WTC11 (cell line): ENCODE results near the gene INHBB.

Experiments used
- CREB1 ChIP-seq: sonication (generic); formaldehyde crosslinking; IDR thresholded peaks from 2 replicates; pipeline ENCODE4 v1.8.0; 2023; ENCODE audit warnings: mild to moderate bottlenecking, missing genetic modification reagents
- FOXP1 ChIP-seq: sonication (generic); formaldehyde crosslinking; IDR thresholded peaks from 2 replicates; pipeline ENCODE4 v1.8.0; 2022; ENCODE audit warnings: missing genetic modification reagents, mild to moderate bottlenecking, moderate library complexity, borderline replicate concordance
- IRF2 ChIP-seq: sonication (generic); formaldehyde crosslinking; IDR thresholded peaks from 2 replicates; pipeline ENCODE4 v1.8.0; 2022; ENCODE audit warnings: low read depth, missing genetic modification reagents, borderline replicate concordance
- NFE2L1 ChIP-seq: sonication (generic); formaldehyde crosslinking; IDR thresholded peaks from 2 replicates; pipeline ENCODE4 v1.8.1; 2023; ENCODE audit warnings: missing genetic modification reagents
- TEAD1 ChIP-seq: sonication (generic); formaldehyde crosslinking; IDR thresholded peaks from 2 replicates; pipeline ENCODE4 v1.8.0; 2022; ENCODE audit warnings: mild to moderate bottlenecking, missing genetic modification reagents
- TEAD4 ChIP-seq: sonication (generic); formaldehyde crosslinking; IDR thresholded peaks from 2 replicates; pipeline ENCODE4 v1.8.0; 2022; ENCODE audit warnings: mild to moderate bottlenecking, missing genetic modification reagents
- TF ChIP-seq, protein P1 (sequence below): sonication (generic); formaldehyde crosslinking; IDR thresholded peaks from 2 replicates; pipeline ENCODE4 v1.8.1; 2023; ENCODE audit warnings: mild to moderate bottlenecking, missing genetic modification reagents
- TF ChIP-seq, protein P2 (sequence below): sonication (generic); formaldehyde crosslinking; IDR thresholded peaks from 2 replicates; pipeline ENCODE4 v1.8.0; 2022; ENCODE audit warnings: missing genetic modification reagents

DNA sequence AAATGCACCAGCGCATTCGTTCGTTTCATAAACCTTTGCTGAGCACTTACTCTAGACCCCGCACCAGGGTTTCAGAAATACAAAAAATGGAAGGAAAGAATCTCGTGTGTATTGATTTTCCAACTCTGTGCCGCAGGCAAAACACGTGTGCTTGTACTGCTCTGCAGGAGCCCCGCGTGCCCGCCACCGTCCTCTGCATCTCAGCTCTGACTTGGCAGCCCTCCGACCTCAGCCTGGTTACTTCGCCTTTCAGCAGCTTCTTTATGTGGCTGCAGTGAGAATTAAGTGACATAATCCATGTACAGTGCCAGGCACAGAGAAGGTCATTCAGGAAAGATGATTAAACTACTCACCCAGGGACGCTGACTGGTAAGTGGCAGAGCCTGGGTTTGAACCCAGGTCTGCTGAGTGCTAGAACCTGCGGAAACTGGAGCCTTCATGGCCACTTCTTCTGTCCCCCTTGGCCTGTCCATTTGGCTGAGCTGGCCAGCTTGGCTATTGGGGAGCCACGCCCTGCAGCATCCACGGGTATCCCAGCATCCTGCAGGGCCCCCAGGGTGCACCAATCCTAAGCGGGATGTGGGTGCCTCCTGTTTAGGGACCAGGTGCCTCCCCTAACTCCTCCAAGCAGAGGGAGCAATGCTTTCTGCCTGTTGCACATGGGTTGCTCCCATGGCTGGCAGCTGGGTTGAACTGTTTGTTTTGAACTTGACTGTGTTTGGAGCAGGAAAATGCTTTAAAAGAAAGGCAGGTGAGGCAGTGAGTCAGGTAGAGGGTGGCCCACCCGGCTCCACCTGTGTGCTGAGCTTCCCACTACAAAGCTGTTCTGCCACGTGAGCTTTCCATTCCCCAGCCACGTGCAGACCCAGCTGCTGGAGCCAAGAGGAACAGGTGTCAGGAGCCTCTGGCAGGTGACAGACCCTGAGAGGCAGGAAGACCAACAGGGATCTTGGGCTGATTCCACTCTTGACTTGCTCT, 34.3 kb downstream of the INHBB start:
- TF ChIP-seq NFE2L1 (CRISPR knock-in tag) (no peak), FOXP1 (no peak), IRF2 (CRISPR knock-in tag) (no peak), TEAD1 (CRISPR knock-in tag) (no peak), CREB1 (CRISPR knock-in tag) (no peak), TEAD4 (no peak)
- TF ChIP-seq, protein P1, sequence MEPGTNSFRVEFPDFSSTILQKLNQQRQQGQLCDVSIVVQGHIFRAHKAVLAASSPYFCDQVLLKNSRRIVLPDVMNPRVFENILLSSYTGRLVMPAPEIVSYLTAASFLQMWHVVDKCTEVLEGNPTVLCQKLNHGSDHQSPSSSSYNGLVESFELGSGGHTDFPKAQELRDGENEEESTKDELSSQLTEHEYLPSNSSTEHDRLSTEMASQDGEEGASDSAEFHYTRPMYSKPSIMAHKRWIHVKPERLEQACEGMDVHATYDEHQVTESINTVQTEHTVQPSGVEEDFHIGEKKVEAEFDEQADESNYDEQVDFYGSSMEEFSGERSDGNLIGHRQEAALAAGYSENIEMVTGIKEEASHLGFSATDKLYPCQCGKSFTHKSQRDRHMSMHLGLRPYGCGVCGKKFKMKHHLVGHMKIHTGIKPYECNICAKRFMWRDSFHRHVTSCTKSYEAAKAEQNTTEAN (CRISPR knock-in tag): no peak
- TF ChIP-seq, protein P2, sequence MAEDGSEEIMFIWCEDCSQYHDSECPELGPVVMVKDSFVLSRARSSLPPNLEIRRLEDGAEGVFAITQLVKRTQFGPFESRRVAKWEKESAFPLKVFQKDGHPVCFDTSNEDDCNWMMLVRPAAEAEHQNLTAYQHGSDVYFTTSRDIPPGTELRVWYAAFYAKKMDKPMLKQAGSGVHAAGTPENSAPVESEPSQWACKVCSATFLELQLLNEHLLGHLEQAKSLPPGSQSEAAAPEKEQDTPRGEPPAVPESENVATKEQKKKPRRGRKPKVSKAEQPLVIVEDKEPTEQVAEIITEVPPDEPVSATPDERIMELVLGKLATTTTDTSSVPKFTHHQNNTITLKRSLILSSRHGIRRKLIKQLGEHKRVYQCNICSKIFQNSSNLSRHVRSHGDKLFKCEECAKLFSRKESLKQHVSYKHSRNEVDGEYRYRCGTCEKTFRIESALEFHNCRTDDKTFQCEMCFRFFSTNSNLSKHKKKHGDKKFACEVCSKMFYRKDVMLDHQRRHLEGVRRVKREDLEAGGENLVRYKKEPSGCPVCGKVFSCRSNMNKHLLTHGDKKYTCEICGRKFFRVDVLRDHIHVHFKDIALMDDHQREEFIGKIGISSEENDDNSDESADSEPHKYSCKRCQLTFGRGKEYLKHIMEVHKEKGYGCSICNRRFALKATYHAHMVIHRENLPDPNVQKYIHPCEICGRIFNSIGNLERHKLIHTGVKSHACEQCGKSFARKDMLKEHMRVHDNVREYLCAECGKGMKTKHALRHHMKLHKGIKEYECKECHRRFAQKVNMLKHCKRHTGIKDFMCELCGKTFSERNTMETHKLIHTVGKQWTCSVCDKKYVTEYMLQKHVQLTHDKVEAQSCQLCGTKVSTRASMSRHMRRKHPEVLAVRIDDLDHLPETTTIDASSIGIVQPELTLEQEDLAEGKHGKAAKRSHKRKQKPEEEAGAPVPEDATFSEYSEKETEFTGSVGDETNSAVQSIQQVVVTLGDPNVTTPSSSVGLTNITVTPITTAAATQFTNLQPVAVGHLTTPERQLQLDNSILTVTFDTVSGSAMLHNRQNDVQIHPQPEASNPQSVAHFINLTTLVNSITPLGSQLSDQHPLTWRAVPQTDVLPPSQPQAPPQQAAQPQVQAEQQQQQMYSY (CRISPR knock-in tag): no peak
